Activated CD8-positive, alpha-beta memory T cell treated with anti-CD3 and anti-CD28 coated beads for 24 hours (primary cell): ENCODE results near the gene ADCY5.

ENCODE experiments used
- DNase-seq: peaks from one replicate; pipeline ENCODE4 v3.0.0-alpha.2; 2020

ADCY5 gene

DNA sequence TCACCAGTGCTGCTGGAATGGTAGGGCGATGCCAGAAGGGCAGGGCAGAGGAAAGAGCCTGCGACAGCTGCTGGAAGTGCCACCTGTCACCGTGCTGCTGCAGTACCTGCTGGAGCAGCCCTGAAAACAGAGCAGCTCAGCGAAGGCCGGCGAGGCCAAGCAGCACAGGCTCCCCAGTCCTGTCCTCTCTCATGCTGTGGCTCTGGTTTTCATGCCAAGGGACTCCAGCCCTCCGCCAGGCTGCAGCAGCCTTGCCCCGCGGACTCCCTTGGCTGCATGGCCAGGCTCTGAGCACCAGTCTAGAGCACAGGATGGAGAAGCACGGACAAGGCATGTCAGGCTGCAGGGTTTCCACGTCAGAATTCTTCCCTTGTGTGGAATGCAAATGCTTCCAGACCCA lies 43.9 kb downstream of the ADCY5 start:
- no peak for DNase-seq

- DNase-seq = no peak
Measured at GRCh38 chr3:123404391-123404790, 44.5 kb downstream of the ADCY5 start.

DNA sequence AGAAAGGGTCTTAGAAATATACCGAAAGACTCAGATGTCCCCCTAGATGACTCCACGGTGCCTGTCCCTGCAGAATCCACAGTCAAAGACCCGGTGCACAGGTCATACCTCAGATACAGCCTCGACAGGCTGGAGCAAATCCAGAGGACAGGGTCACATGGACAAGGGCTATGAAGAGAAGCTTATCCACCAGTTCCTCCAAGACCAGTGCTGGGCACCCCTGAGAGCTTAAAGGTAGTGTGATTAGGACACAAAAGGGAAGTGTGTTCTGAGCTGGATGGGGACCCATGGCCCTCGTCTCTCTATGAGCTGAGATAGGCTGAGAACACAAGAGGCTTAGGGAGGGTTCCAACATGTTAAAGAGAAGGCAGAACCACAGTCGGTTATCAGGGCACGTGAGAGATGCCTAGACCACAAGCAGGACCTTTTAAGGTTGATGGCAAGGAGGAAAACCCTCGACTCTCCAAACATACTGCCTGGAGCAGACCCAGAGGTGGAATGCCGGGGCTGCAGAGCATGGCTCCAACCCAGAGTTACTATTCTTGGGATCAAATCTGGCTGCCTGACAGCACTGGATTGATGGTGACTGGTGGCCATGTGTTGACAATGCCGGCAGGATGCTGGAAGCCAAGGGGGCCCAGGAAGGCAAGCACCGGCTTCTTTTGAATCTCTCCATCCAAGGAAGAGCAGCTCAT lies 46.9 kb downstream of the ADCY5 start:
- no peak for DNase-seq

DNA sequence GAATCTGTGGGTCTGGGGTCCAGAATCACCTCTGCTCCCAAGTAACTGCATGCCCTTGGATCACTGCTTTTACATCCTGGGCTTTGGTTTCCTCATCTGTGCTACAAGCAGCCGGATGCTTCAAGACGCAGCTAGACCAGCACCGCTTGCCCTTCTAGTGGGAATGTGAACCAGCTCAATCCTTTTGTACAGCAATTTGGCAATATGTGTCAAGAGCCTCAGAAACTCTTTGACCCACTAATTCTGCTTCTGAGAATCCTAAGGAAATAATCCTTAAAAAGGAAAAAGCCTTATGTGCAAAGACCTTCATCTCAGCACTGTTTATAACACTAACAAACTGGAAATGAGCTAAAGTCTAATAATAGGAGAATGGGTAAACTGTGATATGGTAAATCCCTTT lies 48.7 kb downstream of the ADCY5 start:
- DNase-seq = no peak

- no peak for DNase-seq
Measured at GRCh38 chr3:123399653-123400052, 49.2 kb downstream of the ADCY5 start.

GRCh38 chr3:123397921-123398785 lies 50.7 kb downstream of the ADCY5 start:
- DNase-seq = no peak

- DNase-seq = no peak
Measured at GRCh38 chr3:123397050-123397590, 51.8 kb downstream of the ADCY5 start.

GRCh38 chr3:123396171-123397049 lies 52.5 kb downstream of the ADCY5 start:
- no peak for DNase-seq

GRCh38 chr3:123395235-123395634 lies 53.7 kb downstream of the ADCY5 start:
- DNase-seq = no peak

DNA sequence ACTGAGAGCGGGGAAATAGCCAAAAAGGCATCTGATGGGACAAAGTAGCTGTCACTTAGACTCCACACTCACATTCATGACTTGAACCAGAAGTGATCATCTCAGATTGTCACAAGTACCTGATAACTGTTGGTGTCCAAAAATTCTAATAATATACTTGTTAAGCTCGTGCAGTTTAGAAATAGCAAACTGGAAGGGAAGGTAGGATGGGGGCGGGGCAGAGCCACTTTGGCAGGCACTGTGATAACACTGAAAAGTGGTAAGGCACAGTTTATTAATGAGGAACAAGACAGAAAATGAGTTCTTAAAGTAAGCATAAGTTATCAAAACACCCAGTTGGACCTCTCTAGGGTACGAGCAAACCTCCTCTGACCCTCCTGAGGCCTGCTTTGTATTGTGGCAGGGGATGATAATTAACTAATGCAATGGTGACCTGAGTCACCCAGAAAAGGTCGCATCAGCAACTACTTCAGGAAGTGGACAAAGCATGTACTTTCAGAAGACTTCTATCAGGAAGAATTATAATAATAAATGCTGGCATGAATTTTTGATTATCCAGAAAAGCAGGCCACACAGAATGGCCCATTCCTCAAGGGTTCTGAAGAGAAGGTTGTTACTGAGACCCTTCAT lies 54.4 kb downstream of the ADCY5 start:
- DNase-seq = no peak

DNA sequence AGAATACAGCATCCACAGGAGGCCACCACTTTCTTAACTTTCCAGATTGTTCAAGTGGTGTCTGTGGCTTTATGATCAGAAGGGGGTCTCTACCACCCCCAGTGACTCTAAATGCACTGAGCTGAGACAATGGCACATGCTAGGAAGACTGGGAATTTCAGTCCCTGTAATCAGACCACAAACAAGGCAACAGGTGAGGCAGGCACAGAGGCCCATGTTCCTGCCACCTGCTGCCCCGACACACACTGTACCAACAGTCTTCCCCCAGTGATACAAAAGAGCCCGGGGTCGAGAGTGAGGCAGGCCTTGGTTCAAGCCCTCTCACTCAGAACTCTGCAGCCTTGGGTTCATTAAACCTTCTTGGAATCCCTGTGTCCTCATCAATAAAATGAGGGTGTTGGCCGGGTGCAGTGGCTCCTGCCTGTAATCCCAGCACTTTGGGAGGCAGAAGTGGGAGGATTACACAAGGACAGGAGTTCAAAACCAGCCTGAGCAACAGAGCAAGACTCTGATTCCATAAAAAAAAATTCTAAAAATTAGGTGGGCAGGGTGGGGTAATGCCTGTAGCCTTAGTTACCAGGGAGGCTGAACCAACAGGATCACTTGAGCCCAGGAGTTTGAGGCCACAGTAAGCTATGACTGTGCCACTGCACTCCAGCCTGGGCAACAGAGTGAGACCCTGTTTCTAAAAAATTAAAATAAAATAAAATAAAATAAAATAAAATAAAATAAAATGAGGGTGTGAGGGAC lies 55.8 kb downstream of the ADCY5 start:
- DNase-seq = no peak

GRCh38 chr3:123392368-123392767 lies 56.5 kb downstream of the ADCY5 start:
- no peak for DNase-seq

DNA sequence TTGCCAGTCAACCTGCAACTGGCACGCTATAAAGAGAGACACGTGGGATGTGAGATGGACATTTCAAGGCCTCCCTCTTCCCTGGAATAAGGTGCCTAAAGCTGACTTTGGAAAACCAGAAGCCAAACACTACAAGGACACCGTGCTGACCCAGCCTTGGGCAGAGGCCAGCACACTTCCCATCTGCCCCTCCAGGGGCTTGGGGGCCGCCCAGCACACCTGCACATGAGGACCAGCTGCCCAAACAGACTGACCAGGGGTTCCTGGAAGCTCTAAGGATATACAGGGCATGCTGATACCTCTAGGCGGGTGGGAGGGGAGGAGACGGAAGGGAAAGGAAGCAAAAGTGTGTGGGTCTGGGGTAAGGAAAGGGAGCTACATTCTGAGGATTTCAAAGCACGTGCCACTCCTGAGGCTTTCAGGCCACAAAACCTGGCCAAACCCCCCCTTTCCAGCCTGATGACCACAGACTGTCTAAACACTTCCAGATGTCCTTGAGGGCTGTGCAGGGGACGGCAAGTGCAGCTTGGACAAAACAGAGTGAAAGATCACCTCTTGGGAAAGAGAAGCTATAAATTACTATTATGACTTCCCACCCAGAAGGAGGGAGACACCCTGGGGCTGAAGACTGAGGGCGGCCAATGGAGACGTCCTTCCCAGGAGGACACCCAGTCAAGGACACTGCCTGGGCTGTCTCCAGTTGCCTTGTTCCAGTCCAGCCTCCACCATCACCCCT lies 57.9 kb downstream of the ADCY5 start:
- DNase-seq = no peak

- no peak for DNase-seq
Measured at GRCh38 chr3:123389628-123389918, 59.3 kb downstream of the ADCY5 start.

DNA sequence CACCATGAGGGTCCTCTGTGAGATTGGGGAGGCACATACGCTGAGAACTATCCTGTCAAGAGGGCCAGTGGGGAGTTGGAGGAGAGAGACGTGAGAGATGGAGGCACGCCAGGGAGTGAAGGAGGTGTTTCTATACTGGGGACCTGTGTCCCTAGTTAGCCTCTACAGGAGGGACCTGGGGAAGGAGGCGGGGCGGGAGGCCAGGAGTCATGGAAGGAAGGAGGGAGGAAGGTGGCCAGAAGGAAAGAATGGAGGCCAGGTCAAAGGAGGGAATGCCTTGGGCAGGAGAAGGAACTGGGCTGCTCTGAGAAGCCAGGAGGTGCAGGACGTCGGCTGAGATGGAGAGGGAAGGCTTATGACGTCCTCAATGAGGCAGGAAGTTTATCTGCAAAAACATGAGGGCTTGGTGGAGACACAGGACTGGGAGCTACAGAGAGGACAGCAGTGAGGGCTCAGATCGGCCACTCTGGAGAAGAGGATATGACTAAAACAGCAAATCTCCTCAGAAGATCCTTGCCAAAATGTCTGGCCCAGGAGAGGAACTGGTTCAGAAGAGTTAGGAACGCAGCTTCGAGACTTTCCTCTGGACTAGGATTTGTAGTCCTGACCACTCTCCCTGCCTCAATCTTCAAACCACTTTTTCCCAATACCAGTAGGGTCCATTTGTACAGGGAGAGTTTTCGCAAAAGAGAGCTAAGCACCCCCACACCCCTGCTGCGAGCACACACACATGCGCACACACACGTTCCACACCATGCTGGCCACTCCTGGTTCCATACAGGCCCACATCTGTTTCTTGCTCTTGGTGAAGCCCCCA lies 59.9 kb downstream of the ADCY5 start:
- DNase-seq = no peak

DNA sequence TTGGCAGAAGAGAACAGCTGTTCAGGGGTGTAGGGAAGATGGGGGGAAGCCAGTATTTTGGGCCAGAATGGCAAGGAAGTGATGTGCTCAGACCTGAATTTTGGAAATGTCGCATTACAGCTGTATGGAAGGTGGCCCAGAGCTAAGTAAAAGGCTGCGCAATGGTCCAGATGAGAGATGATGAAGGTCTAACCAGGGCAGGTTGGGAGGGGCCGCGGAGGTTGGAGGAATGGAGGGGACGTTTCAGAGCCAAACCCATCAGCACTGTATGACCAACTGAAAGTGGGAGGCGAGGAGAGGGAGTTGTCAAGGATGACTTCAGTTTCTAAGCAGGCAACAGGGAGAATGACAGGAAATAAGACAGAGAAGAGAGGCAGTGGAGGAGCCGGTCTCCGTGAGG lies 60.8 kb downstream of the ADCY5 start:
- no peak for DNase-seq

DNA sequence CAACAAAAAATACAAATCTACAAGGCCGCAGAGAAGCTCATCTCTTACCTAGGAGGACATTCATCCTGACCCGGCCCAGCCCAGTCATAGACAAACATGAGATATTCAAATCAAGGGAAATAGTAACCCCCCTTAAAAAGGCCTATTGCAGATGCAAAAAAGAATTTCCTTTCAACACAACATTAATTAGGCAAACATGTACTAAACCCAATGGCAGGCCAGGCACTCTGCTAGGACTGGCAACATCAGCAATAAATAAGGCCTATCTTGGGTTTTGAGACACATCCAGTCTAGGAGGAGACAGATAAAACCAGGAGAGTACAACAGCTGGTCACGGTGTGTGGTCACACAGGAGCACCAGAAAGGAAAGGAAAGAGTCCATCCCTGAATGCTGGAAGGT lies 61.4 kb downstream of the ADCY5 start:
- no peak for DNase-seq

GRCh38 chr3:123386477-123387040 lies 62.3 kb downstream of the ADCY5 start:
- no peak for DNase-seq

- no peak for DNase-seq
Measured at GRCh38 chr3:123385981-123386380, 62.9 kb downstream of the ADCY5 start.

DNA sequence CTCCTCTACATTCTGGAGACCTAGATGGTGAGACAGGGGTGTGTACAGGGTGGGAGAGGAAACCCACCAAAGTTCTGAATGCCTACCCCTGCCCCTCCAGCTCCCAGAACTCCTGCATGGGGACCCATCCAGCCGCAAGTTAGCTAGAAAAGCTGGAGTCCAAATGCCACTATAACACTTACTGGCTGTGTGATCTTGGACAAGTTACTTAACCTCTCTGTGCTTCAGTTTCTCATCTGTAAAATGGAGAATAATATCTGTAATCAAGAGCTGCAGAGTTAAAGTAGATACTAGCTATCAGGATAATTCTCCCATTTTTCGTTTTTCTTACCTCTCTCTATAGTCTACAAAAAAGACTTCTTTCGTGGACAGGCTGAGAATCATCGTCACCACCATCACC lies 63.4 kb downstream of the ADCY5 start:
- DNase-seq = no peak
